GM21825 (cell line): ENCODE results near the gene GGT5.

Source experiments
- ATAC-seq: cut with Tn5 transposase; IDR thresholded peaks from one replicate; pipeline ENCODE4 v1.9.1; 2021; ENCODE audit warnings: mild to moderate bottlenecking, moderate library complexity; ENCODE audit not compliant: unreplicated experiment

The GGT5 gene

DNA sequence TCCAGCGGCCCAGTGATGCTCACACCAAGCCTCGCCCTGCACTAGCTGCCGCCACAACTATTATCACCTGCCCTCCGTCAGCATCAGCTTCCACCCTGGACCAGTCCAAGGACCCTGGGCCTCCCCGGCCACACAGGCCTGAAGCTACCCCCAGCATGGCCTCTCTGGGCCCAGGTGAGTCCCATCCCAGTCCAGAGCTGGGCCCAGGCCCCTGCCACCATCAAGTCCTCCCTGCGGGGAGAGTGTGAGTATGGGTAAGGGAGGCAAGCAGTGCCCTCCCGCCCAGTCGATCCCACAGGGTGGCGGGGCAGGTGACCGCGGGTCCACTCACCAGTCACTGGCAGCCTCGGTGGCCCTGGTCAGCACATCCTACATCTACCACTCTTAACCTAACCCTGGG, 73.1 kb downstream of the GGT5 start:
- no peak for ATAC-seq

DNA sequence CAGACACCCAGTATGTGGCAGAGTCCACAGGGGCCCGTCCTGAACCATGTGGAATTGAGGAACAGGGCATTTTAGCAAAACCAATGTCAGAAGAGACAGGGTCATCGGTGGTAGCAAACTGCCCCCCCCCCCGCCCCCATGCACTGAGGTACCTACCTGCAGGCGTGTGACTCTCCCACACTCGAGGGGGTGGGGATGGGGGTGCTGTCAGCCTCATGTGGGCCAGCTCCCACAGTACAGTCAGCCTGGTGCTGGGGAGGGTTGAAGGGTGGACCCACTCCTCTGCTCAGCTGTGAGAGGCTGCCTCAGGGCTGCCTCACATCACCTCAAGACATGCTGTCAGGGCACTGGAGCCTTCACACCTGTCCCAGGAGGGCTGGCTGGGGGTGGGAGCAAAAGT, 74.2 kb downstream of the GGT5 start:
- ATAC-seq: no peak

DNA sequence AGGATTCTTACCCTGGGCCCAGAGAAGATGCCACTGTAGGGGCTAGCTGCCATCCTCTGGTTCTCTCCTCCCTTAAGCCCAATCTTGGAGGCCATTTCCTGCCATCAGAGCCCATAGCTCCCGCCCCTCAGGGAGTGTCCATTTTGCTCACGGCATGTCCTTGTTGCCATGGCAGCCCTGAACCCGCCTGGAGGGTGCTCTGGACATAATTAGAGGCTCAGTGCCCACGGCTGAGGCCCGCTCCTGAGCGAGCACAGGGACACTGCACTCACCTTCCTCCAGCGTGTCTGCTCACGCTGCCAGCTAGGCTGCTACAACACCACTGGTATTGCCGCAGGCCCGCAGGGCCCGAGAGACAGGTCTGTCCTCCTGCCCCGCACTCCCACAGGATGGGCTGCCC, 74.7 kb downstream of the GGT5 start:
- ATAC-seq: no peak
